LNCaP clone FGC (cell line): Measurements from ENCODE around the gene KSR2.

Experiments
- DNase-seq: peaks from one replicate; pipeline ENCODE4 v3.0.0-alpha.2; 2011; ENCODE audit warnings: low read depth
- H3K4me3 ChIP-seq: 2 replicates; pipeline ENCODE4 v1.5.1; 2011; ENCODE audit warnings: mild to moderate bottlenecking, low read depth, low read length, control low read depth
- CTCF ChIP-seq: IDR thresholded peaks from 2 replicates; pipeline ENCODE4 v1.5.1; 2012; ENCODE audit warnings: mild to moderate bottlenecking; ENCODE audit not compliant: control insufficient read depth, insufficient read depth; ENCODE audit errors: extremely low read depth

KSR2 gene

GRCh38 chr12:117968826-117969659 is at the start of gene KSR2:
Gene KSR2 (minus strand): TSS chr12:117968990. CDS start chr12:117968255, 735 bp downstream.
- DNase-seq: peak; percentile 64
- peak within 1 kb of the TSS; percentile 82 for H3K4me3 ChIP-seq
- TF ChIP-seq CTCF: no peak

- DNase-seq: no peak
- TF ChIP-seq CTCF: no peak
- peak overlapping the region; percentile 86 for H3K4me3 ChIP-seq
These were observed 49.1 kb upstream of the KSR2 start for GRCh38 chr12:118017926-118018325.

GRCh38 chr12:118016424-118017264 is 47.9 kb upstream of the KSR2 start, which contains the start of gene RFC5:
Gene RFC5 (plus strand): TSS chr12:118016703. CDS start chr12:118016828, 125 bp downstream.
- peak; percentile 88 for DNase-seq
- H3K4me3 ChIP-seq: peak within 1 kb of the TSS; percentile 86
- no peak for TF ChIP-seq CTCF

- H3K4me3 ChIP-seq: peak overlapping the region; percentile 86
- no peak for TF ChIP-seq CTCF
- no peak for DNase-seq
These were observed 47.2 kb upstream of the KSR2 start for GRCh38 chr12:118015944-118016343.

- no peak overlapping the region for H3K4me3 ChIP-seq
- no peak for DNase-seq
- no peak for TF ChIP-seq CTCF
These were observed 46.5 kb upstream of the KSR2 start for GRCh38 chr12:118015306-118015705.

GRCh38 chr12:118013283-118013682 is 44.5 kb upstream of the KSR2 start:
- no peak for TF ChIP-seq CTCF
- no peak overlapping the region for H3K4me3 ChIP-seq
- DNase-seq: no peak
